ENCODE results near the gene MOCS2. TPM values are rescaled to one million over a fixed set of nuclear protein-coding genes. Genes with fewer than 3 reads are reported as not detected.

Gene MOCS2
- total RNA-seq, 4 donors from 2014 or later: 68.7 to 117 (median 86.4) TPM

GRCh38 chr5:53127107-53127506, 17.6 kb upstream of the MOCS2 start:
- no peaks in the 10 kb centered on the region for H3K36me3 ChIP-seq
- H3K4me3 ChIP-seq: no peak overlapping the region
- no peak for ATAC-seq
- no peaks in the 10 kb centered on the region for H3K27me3 ChIP-seq
- H3K4me1 ChIP-seq: no peaks in the 10 kb centered on the region
- 45% methylated on average over 1 of the region's 1 CpG; no CpG with 5 or more reads in 1 of the 2 donors for WGBS, 2 donors (ENCODE audit: low coverage in 1 of 2)
- TF ChIP-seq EP300 (IDR thresholded peaks at IDR 0.05) (no peak), CTCF (IDR thresholded peaks at IDR 0.05) (no peak), POLR2AphosphoS5 (IDR thresholded peaks at IDR 0.05) (no peak), POLR2A (IDR thresholded peaks at IDR 0.05) (no peak)
- no peaks in the 10 kb centered on the region for H3K9me3 ChIP-seq
- no peak overlapping the region for H3K27ac ChIP-seq

- no peak for ATAC-seq
- no peaks in the 10 kb centered on the region for H3K27me3 ChIP-seq
- H3K27ac ChIP-seq: no peak overlapping the region
- TF ChIP-seq EP300 (IDR thresholded peaks at IDR 0.05) (no peak), POLR2AphosphoS5 (IDR thresholded peaks at IDR 0.05) (no peak), CTCF (IDR thresholded peaks at IDR 0.05) (no peak), POLR2A (IDR thresholded peaks at IDR 0.05) (no peak)
- no peaks in the 10 kb centered on the region for H3K9me3 ChIP-seq
- 78 to 83% methylated on average over 2 to 3 of the region's 3 CpGs for WGBS, 2 donors (ENCODE audit: low coverage in 1 of 2)
- H3K4me1 ChIP-seq: no peaks in the 10 kb centered on the region
- H3K4me3 ChIP-seq: no peak overlapping the region
- H3K36me3 ChIP-seq: no peaks in the 10 kb centered on the region
Measured at GRCh38 chr5:53126521-53126920, 17.0 kb upstream of the MOCS2 start.

DNA sequence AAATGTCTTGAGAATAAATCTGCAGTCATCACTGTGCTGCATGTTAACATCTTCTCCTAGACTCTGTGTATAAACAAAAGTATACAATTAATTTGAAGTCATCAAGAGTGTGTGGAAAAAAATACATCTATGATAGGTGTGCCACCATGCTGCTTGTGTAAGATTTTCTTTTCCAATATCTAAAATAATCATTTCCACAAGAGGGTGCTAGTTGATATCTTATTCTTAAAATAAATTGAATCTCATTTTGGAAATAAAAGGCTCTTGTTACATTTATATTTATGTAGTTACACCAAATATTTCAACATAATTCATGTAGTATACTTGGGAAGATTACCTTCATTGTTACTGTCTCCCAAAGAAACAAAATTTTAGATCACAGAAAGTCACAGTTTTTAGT, 14.1 kb upstream of the MOCS2 start:
- Histone ChIP-seq H3K36me3 (no peaks in the 10 kb centered on the region), H3K4me3 (no peak overlapping the region), H3K27ac (no peak overlapping the region), H3K9me3 (no peaks in the 10 kb centered on the region), H3K4me1 (no peaks in the 10 kb centered on the region), H3K27me3 (no peaks in the 10 kb centered on the region)
- TF ChIP-seq EP300 (IDR thresholded peaks at IDR 0.05) (no peak), CTCF (IDR thresholded peaks at IDR 0.05) (peak in 1 of 4 experiments; percentile 15)
- no peak for ATAC-seq

- Histone ChIP-seq H3K27me3 (no peaks in the 10 kb centered on the region), H3K4me3 (no peak overlapping the region), H3K27ac (no peak overlapping the region), H3K9me3 (no peaks in the 10 kb centered on the region), H3K4me1 (no peaks in the 10 kb centered on the region), H3K36me3 (no peaks in the 10 kb centered on the region)
- no peak for TF ChIP-seq POLR2A (IDR thresholded peaks at IDR 0.05)
- no peak for TF ChIP-seq EP300 (IDR thresholded peaks at IDR 0.05)
- no peak for TF ChIP-seq CTCF (IDR thresholded peaks at IDR 0.05)
- TF ChIP-seq POLR2AphosphoS5 (IDR thresholded peaks at IDR 0.05): no peak
- 100% methylated on average over 1 of the region's 1 CpG; no CpG with 5 or more reads in 1 of the 2 donors for WGBS, 2 donors (ENCODE audit: low coverage in 1 of 2)
- ATAC-seq: no peak
Measured at GRCh38 chr5:53120165-53120564, 10.6 kb upstream of the MOCS2 start.

GRCh38 chr5:53118879-53119278, 9.3 kb upstream of the MOCS2 start:
- H3K4me3 ChIP-seq: no peak overlapping the region
- 64 to 87% methylated on average over 3 to 5 of the region's 5 CpGs for WGBS, 2 donors (ENCODE audit: low coverage in 1 of 2)
- H3K36me3 ChIP-seq: no peaks in the 10 kb centered on the region
- no peaks in the 10 kb centered on the region for H3K4me1 ChIP-seq
- H3K9me3 ChIP-seq: no peaks in the 10 kb centered on the region
- H3K27me3 ChIP-seq: no peaks in the 10 kb centered on the region
- no peak for ATAC-seq
- TF ChIP-seq POLR2AphosphoS5 (IDR thresholded peaks at IDR 0.05) (no peak), POLR2A (IDR thresholded peaks at IDR 0.05) (no peak), EP300 (IDR thresholded peaks at IDR 0.05) (no peak), CTCF (IDR thresholded peaks at IDR 0.05) (no peak)
- no peak overlapping the region for H3K27ac ChIP-seq
